ENCODE results near the gene CCDC201.

CCDC201 gene

GRCh38 chr7:45912972-45913371, 40.1 kb upstream of the CCDC201 start:
- no peak for DNase-seq (ENCODE audit: low read depth in 1 of 2, low spot score in 1 of 2)
- Histone ChIP-seq H3K27me3 (ENCODE audit: insufficient read depth, poor library complexity, severe bottlenecking) (peaks cover 5% of the 10 kb centered on the region), H3K27ac (replicated peaks) (no peak overlapping the region), H3K4me3 (replicated peaks; ENCODE audit: insufficient read depth, low read length) (no peak overlapping the region)
- no peak for TF ChIP-seq GABPA (IDR thresholded peaks at IDR 0.05; ENCODE audit: low read depth)
- TF ChIP-seq REST (IDR thresholded peaks at IDR 0.05; ENCODE audit: insufficient replicate concordance, low read depth) = no peak
- TF ChIP-seq SPI1 (IDR thresholded peaks at IDR 0.05; ENCODE audit: borderline replicate concordance, low read depth) = no peak
- no peak for TF ChIP-seq POLR2AphosphoS5 (IDR thresholded peaks at IDR 0.05; ENCODE audit: low read depth)
- TF ChIP-seq, protein P1, sequence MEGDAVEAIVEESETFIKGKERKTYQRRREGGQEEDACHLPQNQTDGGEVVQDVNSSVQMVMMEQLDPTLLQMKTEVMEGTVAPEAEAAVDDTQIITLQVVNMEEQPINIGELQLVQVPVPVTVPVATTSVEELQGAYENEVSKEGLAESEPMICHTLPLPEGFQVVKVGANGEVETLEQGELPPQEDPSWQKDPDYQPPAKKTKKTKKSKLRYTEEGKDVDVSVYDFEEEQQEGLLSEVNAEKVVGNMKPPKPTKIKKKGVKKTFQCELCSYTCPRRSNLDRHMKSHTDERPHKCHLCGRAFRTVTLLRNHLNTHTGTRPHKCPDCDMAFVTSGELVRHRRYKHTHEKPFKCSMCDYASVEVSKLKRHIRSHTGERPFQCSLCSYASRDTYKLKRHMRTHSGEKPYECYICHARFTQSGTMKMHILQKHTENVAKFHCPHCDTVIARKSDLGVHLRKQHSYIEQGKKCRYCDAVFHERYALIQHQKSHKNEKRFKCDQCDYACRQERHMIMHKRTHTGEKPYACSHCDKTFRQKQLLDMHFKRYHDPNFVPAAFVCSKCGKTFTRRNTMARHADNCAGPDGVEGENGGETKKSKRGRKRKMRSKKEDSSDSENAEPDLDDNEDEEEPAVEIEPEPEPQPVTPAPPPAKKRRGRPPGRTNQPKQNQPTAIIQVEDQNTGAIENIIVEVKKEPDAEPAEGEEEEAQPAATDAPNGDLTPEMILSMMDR (IDR thresholded peaks at IDR 0.05; ENCODE audit: insufficient read depth, low read length) = no peak

DNA sequence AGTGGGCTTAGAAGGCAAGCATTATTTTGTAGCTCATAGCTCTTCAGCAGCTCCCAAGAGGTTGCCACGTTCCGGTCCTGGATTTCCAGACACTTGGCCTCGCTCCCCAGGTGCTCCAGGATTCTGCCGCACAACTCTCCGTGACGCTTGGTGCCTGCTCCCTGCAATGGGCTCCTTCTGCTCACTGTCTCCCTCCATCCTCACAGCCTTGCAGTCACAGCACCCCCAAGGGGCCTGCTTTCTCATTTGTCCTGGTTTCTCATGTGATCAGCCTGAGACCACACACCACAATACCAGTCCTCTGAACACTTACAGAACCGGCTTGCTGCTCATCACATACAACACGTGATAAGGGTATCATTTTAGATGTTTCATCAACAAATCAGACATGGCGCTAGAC, 38.4 kb upstream of the CCDC201 start:
- no peak overlapping the region for H3K27ac ChIP-seq (replicated peaks)
- no peak overlapping the region for H3K4me3 ChIP-seq (replicated peaks; ENCODE audit: insufficient read depth, low read length)
- no peak for DNase-seq (ENCODE audit: low read depth in 1 of 2, low spot score in 1 of 2)
- peaks cover 2% of the 10 kb centered on the region for H3K27me3 ChIP-seq (ENCODE audit: insufficient read depth, poor library complexity, severe bottlenecking)
- no peak for TF ChIP-seq REST (IDR thresholded peaks at IDR 0.05; ENCODE audit: insufficient replicate concordance, low read depth)
- TF ChIP-seq POLR2AphosphoS5 (IDR thresholded peaks at IDR 0.05; ENCODE audit: low read depth) = no peak
- TF ChIP-seq, protein P1 (IDR thresholded peaks at IDR 0.05; ENCODE audit: insufficient read depth, low read length) = no peak
- no peak for TF ChIP-seq SPI1 (IDR thresholded peaks at IDR 0.05; ENCODE audit: borderline replicate concordance, low read depth)
- no peak for TF ChIP-seq GABPA (IDR thresholded peaks at IDR 0.05; ENCODE audit: low read depth)

GRCh38 chr7:45910855-45911254, 38.0 kb upstream of the CCDC201 start:
- Histone ChIP-seq H3K27ac (replicated peaks) (no peak overlapping the region), H3K4me3 (replicated peaks; ENCODE audit: insufficient read depth, low read length) (no peak overlapping the region), H3K27me3 (ENCODE audit: insufficient read depth, poor library complexity, severe bottlenecking) (peaks cover 2% of the 10 kb centered on the region)
- DNase-seq (ENCODE audit: low read depth in 1 of 2, low spot score in 1 of 2) = no peak
- TF ChIP-seq POLR2AphosphoS5 (IDR thresholded peaks at IDR 0.05; ENCODE audit: low read depth) = no peak
- TF ChIP-seq REST (IDR thresholded peaks at IDR 0.05; ENCODE audit: insufficient replicate concordance, low read depth) = no peak
- TF ChIP-seq SPI1 (IDR thresholded peaks at IDR 0.05; ENCODE audit: borderline replicate concordance, low read depth) = no peak
- TF ChIP-seq GABPA (IDR thresholded peaks at IDR 0.05; ENCODE audit: low read depth) = no peak
- TF ChIP-seq, protein P1 (IDR thresholded peaks at IDR 0.05; ENCODE audit: insufficient read depth, low read length) = no peak
